Stimulated activated CD4-positive, alpha-beta T cell treated with anti-CD3 and anti-CD28 coated beads, Interleukin-4, amount 100 ng/mL, for 24 hours (primary cell): Measurements from ENCODE around the gene ZMIZ1.

Source experiments
- DNase-seq: peaks from one replicate; pipeline ENCODE4 v3.0.0-alpha.2; 2020

ZMIZ1 gene

DNA sequence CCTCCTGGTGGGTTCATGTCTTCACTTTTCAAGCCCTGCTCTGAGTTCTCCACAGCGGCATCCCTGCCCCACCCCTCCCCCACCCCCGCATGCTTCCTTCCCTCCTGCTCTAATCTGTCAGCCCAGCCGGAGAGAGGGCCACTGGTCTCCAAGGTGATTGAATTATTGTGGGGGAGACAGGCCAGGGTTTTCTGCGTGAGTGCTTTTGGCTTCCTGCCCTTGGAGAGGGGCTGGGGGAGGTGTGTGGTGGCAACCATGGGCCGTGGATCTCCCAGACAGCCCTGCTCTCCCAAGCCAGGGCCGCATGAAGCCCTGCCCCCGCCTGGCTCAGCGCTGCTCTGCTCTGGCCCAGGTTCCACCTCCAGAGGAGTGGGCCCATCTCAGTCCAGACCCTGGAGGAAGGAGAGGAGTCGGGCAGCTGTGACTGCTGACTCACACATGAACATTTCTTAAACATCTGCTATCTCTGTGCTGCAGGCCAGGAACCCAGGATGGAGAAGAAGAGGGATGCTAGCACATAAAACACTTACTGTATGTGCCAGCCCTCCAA is 109.9 kb downstream of the ZMIZ1 start:
- DNase-seq = no peak

DNA sequence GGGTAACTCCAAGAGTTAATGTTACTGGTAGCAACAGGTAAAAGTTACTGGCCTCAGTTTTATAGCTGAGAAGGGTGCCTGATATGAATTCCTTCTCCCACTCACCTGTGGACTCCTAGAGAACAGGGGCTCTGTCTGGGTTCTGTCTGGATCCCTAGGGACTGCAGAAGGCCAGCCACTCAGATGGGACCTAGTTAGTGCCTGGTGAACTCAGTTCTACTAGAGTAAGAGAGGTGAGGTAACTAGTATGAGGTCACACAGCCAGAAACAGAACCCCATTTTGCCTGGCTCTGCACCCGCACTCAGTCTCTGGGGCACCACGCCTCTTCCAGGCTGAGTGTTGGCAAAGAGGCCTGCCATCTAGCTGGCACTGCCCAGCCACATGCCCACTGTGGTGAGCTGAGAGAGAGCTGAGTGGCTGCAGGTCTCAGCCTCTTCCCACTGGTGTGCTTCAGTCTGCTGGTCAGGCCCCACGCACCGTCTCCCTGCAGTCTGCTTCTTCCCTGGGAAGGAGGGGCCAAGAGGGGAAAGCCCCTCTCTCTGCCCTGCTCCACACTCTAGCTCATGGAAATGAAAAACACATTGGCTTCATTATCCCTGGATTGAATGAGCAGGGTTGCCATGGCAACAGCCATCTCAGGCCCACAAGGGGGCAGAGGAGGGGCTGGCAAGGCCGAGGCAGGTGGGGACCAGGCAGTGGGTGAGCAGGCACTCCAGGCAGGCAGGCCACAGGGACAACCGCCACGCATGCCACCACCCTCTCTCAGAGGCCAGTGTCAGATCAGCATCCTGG is 110.6 kb downstream of the ZMIZ1 start:
- no peak for DNase-seq

DNA sequence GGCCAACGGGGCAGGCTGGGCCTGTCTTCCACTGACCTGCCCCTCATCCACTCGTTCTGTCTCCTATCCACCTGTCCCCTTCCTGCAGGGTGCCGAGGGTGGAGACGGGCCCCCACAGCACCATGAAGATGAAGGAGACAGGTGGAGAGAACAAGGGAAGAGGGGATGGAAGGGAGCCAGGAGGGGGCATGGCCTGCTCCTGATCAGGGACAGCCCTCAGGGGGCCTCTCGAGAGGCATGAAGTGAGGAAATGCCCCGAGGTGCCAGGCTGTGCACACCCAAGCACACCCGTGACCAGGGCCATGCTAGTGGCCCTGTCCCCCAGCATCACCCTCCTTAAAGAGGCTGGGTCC is 111.2 kb downstream of the ZMIZ1 start:
- DNase-seq = no peak

- no peak for DNase-seq
Measured at GRCh38 chr10:79180414-79181221, 111.9 kb downstream of the ZMIZ1 start.

GRCh38 chr10:79181227-79181626 is 112.5 kb downstream of the ZMIZ1 start:
- no peak for DNase-seq

DNA sequence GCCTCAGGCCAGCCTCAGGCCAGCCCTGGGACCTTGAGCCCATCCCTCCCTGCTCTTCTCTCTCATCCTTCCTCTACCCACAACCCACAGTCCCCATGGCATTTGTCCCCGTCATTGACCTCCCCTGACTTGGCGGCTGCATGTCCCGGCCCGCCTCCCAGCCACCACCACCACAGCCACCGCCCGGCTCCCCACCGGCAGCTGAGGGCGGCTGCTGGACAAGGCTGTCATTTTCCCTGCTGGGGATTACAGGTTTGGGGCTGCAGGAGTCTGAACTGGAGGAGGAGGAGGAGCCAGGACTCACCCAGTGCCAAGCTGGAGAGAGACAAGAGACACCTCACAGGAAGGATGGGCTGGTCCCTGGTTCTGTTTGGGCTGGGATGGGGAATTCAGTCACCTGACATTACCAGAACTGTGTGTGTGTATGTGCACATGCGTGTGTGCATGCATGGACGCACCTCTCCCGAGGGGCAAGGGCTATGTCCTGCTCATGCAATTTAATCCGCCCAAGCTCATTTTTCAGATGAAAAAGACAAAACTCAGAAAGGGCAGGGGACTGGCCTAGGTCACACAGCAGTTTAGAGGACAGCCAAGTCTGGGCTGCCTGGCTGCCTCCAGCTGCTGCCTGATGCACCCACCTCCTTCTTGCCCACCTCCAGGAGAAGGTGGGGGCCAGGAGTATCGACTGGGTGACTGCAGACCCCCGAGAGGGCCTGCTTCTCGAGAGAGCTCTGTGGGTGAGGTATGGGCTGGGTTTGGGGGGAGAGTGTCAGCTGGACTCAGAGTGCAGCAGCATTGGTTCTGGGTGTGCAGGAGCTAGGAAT is 113.1 kb downstream of the ZMIZ1 start:
- DNase-seq = no peak

- no peak for DNase-seq
Measured at GRCh38 chr10:79182781-79183467, 114.2 kb downstream of the ZMIZ1 start.

DNA sequence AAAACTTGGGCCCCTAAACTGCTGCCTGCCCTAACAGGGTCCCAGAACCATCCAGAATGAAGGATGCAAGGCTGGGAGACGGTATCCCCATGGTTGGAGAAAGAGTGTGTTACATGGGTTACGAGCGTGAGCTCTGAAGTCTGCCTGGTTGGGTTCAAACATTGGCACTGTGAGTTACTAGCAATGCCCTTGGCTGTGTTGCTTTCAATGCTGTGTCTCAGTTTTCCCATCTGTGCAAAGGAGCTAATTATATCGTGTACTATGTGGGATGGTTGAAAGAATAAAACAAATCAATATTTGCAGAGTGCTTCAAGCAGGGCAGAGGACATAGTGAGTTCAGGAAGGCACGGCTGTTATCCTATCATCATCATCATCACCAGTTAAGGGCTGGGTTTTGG is 114.7 kb downstream of the ZMIZ1 start:
- DNase-seq = no peak

DNA sequence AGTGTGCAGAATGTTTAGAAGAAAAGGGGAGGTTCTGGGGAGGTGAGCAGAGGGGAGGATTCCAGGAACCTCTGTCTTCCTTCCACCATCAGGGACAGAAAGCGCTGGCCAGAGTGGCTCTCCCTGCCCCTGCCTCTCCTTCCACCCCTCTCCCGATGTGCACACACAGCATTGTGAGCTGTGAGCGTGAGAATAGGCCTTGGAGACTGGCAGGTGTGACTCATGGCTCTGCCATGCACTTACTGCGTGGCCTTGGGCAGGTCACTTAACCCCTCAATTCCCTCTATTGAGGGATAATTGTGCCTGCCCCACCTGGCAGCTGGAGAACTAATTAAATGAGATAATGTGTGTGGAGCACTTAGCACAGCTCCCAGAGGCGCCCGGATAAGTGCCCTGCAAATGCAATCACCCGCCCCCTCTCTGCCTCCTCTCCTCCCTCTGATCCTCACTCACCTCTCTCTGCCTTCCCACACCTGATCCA is 115.4 kb downstream of the ZMIZ1 start:
- no peak for DNase-seq

DNA sequence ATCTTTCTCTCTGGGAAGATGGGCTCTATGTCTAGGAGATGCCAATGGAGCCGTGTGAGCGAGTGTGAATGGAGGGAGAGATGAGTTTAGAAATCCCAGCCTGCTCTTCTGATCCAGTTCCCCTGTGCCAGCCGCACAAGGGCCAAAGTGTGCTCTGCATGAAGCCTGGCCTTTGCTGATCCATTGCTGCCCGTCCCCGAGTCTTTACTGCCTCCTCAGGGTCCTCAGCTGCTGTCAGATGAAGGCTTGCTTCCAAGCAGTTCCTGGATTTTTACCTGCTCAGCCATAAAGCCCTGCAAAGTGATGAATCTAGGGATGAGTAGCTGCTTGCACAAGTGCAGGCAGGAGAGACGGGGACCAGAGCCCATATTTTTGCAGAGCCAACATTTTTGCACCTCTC is 115.9 kb downstream of the ZMIZ1 start:
- no peak for DNase-seq

GRCh38 chr10:79185067-79185774 is 116.5 kb downstream of the ZMIZ1 start:
- DNase-seq = no peak

GRCh38 chr10:79185796-79186374 is 117.1 kb downstream of the ZMIZ1 start:
- no peak for DNase-seq

DNA sequence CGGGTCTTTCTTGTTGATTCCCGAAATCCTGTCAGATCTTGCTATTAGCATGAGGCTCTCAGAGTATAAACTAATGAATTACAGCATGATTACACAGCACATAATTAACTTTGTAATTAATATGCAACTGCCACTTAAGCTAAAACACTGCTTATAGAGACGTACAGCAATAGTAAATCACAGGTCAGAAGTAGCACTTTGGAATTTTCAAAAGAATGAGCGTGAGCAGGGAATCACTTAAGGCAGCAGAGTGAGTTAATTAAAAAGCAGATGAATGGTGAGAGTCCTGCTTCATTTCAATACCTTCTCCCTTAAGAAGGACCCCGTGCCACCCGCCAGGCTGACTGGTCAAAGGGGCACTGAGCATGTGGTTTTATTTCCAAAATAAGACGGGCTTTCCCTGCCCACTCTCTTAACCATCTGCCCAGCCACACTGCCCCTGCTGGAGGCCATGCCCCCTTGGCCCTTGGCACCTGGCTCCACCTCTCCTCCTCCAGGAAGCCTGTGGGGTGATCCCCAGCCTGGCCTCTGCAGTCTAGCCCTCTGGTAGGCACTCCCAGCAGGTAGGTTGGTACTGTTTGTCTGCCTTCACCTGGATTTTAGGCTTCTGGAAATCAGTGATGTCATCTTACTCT is 117.8 kb downstream of the ZMIZ1 start:
- no peak for DNase-seq

GRCh38 chr10:79187121-79187940 is 118.6 kb downstream of the ZMIZ1 start:
- no peak for DNase-seq

DNA sequence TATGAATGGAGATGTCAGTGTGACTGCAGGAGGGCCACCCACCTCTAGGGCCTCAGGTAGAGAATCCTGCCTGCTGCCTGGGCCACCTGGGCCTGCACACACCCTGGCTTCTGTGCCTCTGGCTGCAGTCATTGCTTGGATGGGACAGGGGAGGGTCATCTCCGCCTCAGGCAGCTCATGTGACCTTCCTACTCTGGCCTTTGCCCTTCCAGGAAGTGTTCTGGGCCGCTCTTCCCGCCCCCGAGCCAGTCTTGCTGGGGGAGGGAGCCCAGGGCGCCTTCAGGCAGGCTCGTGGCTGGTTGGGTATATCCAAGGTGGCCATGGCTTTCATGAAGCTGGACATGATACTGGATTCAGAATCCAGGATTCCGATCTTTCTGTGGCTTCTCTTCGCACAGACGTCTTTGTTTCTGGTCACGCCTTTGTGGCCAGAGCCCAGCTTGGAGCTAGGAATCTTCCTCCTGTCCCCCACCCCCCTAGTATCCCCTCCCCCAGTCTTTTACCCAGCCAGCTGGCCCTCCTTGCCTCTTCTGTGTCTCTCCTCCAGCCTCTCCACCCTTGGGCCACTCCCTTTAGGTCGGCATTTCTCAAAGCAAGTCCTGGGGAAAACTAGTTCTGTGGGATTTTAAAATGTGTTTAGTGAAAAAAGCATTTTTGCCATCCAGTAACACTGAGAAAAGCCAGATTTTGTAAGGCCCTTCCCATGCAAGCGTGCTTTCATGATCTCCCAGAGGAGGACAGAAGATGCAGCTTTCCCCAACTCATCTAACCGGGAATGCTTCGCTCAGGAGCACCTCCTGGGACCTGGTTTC is 119.6 kb downstream of the ZMIZ1 start:
- no peak for DNase-seq

- DNase-seq = no peak
Measured at GRCh38 chr10:79189181-79189580, 120.4 kb downstream of the ZMIZ1 start.

DNA sequence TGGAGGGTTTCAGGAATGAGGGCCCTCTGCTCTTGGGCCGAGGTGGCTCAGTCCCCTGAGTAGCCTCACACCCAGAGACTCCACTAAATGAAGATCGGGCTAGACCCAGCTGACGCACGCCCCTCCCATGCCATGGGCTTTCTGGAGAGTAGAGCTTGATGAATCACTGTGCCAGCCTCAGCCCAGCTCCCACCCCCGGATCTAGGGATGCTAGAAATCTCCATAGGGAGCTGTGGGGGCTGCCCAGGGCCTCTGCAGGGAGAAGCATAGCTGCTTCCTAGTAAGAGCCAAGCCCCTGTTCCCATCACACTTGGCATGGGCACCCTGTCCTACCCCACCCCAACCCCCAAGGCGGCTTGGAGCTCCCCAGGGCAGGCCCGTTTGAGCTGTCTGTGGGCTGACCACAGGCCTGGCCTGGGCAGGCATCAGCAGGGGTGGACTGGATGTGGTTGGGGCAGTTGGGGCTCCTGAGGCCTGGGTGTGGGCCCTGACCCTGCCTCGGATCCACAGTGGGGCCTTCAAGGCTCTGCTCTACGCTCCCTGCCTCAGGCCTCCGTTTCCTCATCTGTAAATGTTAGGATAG is 121.2 kb downstream of the ZMIZ1 start:
- DNase-seq = no peak

- no peak for DNase-seq
Measured at GRCh38 chr10:79190740-79191261, 122.0 kb downstream of the ZMIZ1 start.
